ENCODE data around the gene KLF16.

GRCh38 chr19:1830568-1830967, 32.8 kb downstream of the KLF16 start:
- TF ChIP-seq CTCF (IDR thresholded peaks at IDR 0.05) (no peak), POLR2A (IDR thresholded peaks at IDR 0.05) (no peak)

All from thyroid gland (tissue), 4 donors.